GM10248 (cell line): ENCODE data around the gene CUX1.

ENCODE experiments used
- CTCF ChIA-PET: fragments of 300-600 bp; sonication (Branson Sonifier 250); formaldehyde crosslinking; extraction: SDS; loops from one replicate; lab custom pipeline; 2021; ENCODE audit warnings: antibody characterized with exemption; lab: Yijun Ruan, JAX
- POLR2A ChIA-PET: fragments of 350-650 bp; sonication (Branson Sonifier 250); formaldehyde crosslinking; extraction: SDS; loops from one replicate; lab custom pipeline; 2020; ENCODE audit warnings: antibody characterized with exemption; lab: Yijun Ruan, JAX
- DNase-seq: peaks from one replicate; pipeline ENCODE4 v3.0.0; 2012; ENCODE audit errors: extremely low spot score
- CTCF ChIP-seq: IDR thresholded peaks from 2 replicates; pipeline ENCODE4 v1.5.1; 2012; ENCODE audit warnings: mild to moderate bottlenecking, low read depth; ENCODE audit errors: extremely low read depth, missing control alignments, control extremely low read depth

Gene CUX1

GRCh38 chr7:102248081-102248455 lies 430.6 kb downstream of the CUX1 start:
- TF ChIP-seq CTCF: no peak
- ChIA-PET CTCF (interaction anchor here (2.4 kb wide), 1 partner anchor 11 kb away, joined by 11 read pairs; no protein-coding TSS in a partner anchor), POLR2A (no interaction called here)
- no peak for DNase-seq

GRCh38 chr7:102248456-102249395 lies 431.3 kb downstream of the CUX1 start:
- TF ChIP-seq CTCF: no peak
- ChIA-PET CTCF (no interaction called here), POLR2A (no interaction called here)
- no peak for DNase-seq

GRCh38 chr7:102251531-102252365 lies 434.3 kb downstream of the CUX1 start:
- TF ChIP-seq CTCF: no peak
- DNase-seq: no peak
- ChIA-PET POLR2A (no interaction called here), CTCF (interaction anchor here (1.3 to 1.6 kb wide), 2 partner anchors 11 to 650 kb away, joined by 3 to 6 read pairs; no protein-coding TSS in a partner anchor)

GRCh38 chr7:102252366-102252982 lies 435.0 kb downstream of the CUX1 start:
- CTCF ChIA-PET: interaction anchor here (0.9 to 1.6 kb wide), 4 partner anchors 10 to 650 kb away, joined by 3 to 6 read pairs (median 4); no protein-coding TSS in a partner anchor
- no peak for TF ChIP-seq CTCF
- no peak for DNase-seq
- POLR2A ChIA-PET: no interaction called here

GRCh38 chr7:102253066-102253972 lies 435.9 kb downstream of the CUX1 start:
- POLR2A ChIA-PET: no interaction called here
- CTCF ChIA-PET: interaction anchor here (0.9 to 1.6 kb wide), 4 partner anchors 10 to 651 kb away, joined by 3 to 6 read pairs (median 4); no protein-coding TSS in a partner anchor

More at GRCh38 chr7:102253066-102253972, 435.9 kb downstream of the CUX1 start:
- no peak for TF ChIP-seq CTCF
- no peak for DNase-seq
